IMR-90 (cell line): ENCODE measurements around the gene PRSS50. TPM values are rescaled to one million over a fixed set of nuclear protein-coding genes. Genes with fewer than 3 reads are reported as not detected.

ENCODE experiments used
- ATAC-seq: fragments of 200-7000 bp; cut with Tn5 transposase; 2 replicates; pipeline ENCODE4 v1.9.1; 2020; ENCODE audit warnings: low read depth, mild to moderate bottlenecking, moderate library complexity
- BruUV-seq: library from RNA; stranded (reverse); fragments of 400-500 nt; replicated peaks from 2 replicates; lab custom pipeline; 2021; lab: Mats Ljungman, UMichigan
- CTCF ChIA-PET: fragments of 300-600 bp; formaldehyde crosslinking; extraction: SDS; loops from one replicate; lab custom pipeline; 2021; ENCODE audit warnings: antibody characterized with exemption; lab: Yijun Ruan, JAX
- POLR2A ChIA-PET: fragments of 300-600 bp; sonication (Branson Sonifier 250); formaldehyde crosslinking; loops from one replicate; lab custom pipeline; 2022; ENCODE audit warnings: antibody characterized with exemption; ENCODE audit not compliant: unreplicated experiment; lab: Charles Lee
- DNase-seq: peaks from one replicate; pipeline ENCODE4 v3.0.0; 2013
- H2AFZ ChIP-seq: replicated peaks from 2 replicates; pipeline ENCODE3; 2013; ENCODE audit warnings: low read length, mild to moderate bottlenecking; ENCODE audit not compliant: poor library complexity
- H2AK5ac ChIP-seq: 2 replicates; pipeline ENCODE4 v1.6.1; 2013; ENCODE audit warnings: low read depth, low read length, inconsistent platforms
- H2AK9ac ChIP-seq: replicated peaks from 2 replicates; pipeline ENCODE3; 2013; ENCODE audit warnings: mild to moderate bottlenecking, low read depth, low read length, moderate library complexity; ENCODE audit not compliant: poor library complexity
- H2BK120ac ChIP-seq: 2 replicates; pipeline ENCODE4 v1.6.1; 2013; ENCODE audit warnings: low read depth, low read length, inconsistent platforms
- H2BK15ac ChIP-seq: 3 replicates; pipeline ENCODE4 v1.6.1; 2013; ENCODE audit warnings: low read depth, low read length, inconsistent platforms
- H2BK20ac ChIP-seq: 2 replicates; pipeline ENCODE4 v1.6.1; 2013; ENCODE audit warnings: low read depth, mild to moderate bottlenecking, inconsistent platforms, low read length, moderate library complexity
- H2BK5ac ChIP-seq: 2 replicates; pipeline ENCODE4 v1.6.1; 2013; ENCODE audit warnings: mild to moderate bottlenecking, low read depth, low read length, inconsistent platforms; ENCODE audit not compliant: poor library complexity, severe bottlenecking
- H3K14ac ChIP-seq: replicated peaks from 2 replicates; pipeline ENCODE4 v1.6.1; 2013; ENCODE audit warnings: low read depth, low read length, inconsistent platforms
- H3K18ac ChIP-seq: 2 replicates; pipeline ENCODE4 v1.6.1; 2013; ENCODE audit warnings: low read depth, low read length, control low read depth
- H3K23ac ChIP-seq: 2 replicates; pipeline ENCODE4 v1.6.1; 2013; ENCODE audit warnings: low read depth, low read length, inconsistent platforms
- H3K27ac ChIP-seq: 2 replicates; pipeline ENCODE4 v1.5.1; 2013; ENCODE audit warnings: mild to moderate bottlenecking, control low read depth, low read length; ENCODE audit not compliant: insufficient read depth
- H3K27me3 ChIP-seq: 2 replicates; pipeline ENCODE4 v1.6.1; 2013; ENCODE audit warnings: low read length; ENCODE audit not compliant: control insufficient read depth, insufficient read depth
- H3K36me3 ChIP-seq: 2 replicates; pipeline ENCODE4 v1.6.1; 2013; ENCODE audit warnings: low read length, mixed read lengths; ENCODE audit not compliant: control insufficient read depth, insufficient read depth
- H3K4ac ChIP-seq: 2 replicates; pipeline ENCODE4 v1.6.1; 2013; ENCODE audit warnings: low read depth, low read length, inconsistent platforms
- H3K4me1 ChIP-seq: 2 replicates; pipeline ENCODE4 v1.6.1; 2013; ENCODE audit warnings: low read length, mixed read lengths; ENCODE audit not compliant: control insufficient read depth, insufficient read depth
- H3K4me2 ChIP-seq: 2 replicates; pipeline ENCODE4 v1.6.1; 2013; ENCODE audit warnings: low read depth, mild to moderate bottlenecking, control low read depth, low read length, moderate library complexity
- H3K4me3 ChIP-seq: 2 replicates; pipeline ENCODE4 v1.5.1; 2013; ENCODE audit warnings: low read depth, mild to moderate bottlenecking, control low read depth, low read length, moderate library complexity; ENCODE audit not compliant: insufficient read depth
- H3K56ac ChIP-seq: 2 replicates; pipeline ENCODE4 v1.6.1; 2013; ENCODE audit warnings: low read length, inconsistent platforms; ENCODE audit not compliant: insufficient read depth; ENCODE audit errors: extremely low read depth
- H3K79me1 ChIP-seq, 2 experiments: 2 replicates each; pipeline ENCODE4 v1.6.1; 2013; ENCODE audit warnings: low read length in 2 of 2, inconsistent platforms in 1 of 2, low read depth in 1 of 2
- H3K9ac ChIP-seq: 2 replicates; pipeline ENCODE4 v1.6.1; 2013; ENCODE audit warnings: low read depth, low read length, control low read depth
- H3K9me1 ChIP-seq: 2 replicates; pipeline ENCODE4 v1.6.1; 2013; ENCODE audit warnings: low read length, inconsistent platforms; ENCODE audit not compliant: insufficient read depth
- H3K9me3 ChIP-seq: 2 replicates; pipeline ENCODE4 v1.6.1; 2013; ENCODE audit warnings: low read length; ENCODE audit not compliant: control insufficient read depth, insufficient read depth
- H4K20me1 ChIP-seq: 2 replicates; pipeline ENCODE4 v1.6.1; 2013; ENCODE audit warnings: low read length, inconsistent platforms; ENCODE audit not compliant: insufficient read depth
- H4K5ac ChIP-seq: 2 replicates; pipeline ENCODE4 v1.6.1; 2013; ENCODE audit warnings: mild to moderate bottlenecking, low read depth, low read length, control low read depth
- H4K8ac ChIP-seq, 2 experiments: 2 replicates each; pipeline ENCODE4 v1.6.1; 2013; ENCODE audit warnings: low read depth in 2 of 2, low read length in 2 of 2, control low read depth in 1 of 2, inconsistent platforms in 1 of 2
- H4K91ac ChIP-seq: 2 replicates; pipeline ENCODE4 v1.6.1; 2013; ENCODE audit warnings: low read depth, low read length, inconsistent platforms; ENCODE audit not compliant: insufficient read depth
- BHLHE40 ChIP-seq: fragments of 150-350 bp; IDR thresholded peaks from 2 replicates; pipeline ENCODE4 v1.6.1; 2016; ENCODE audit warnings: mild to moderate bottlenecking, low read depth, low read length
- CEBPB ChIP-seq: IDR thresholded peaks from 2 replicates; pipeline ENCODE4 v1.6.1; 2012; ENCODE audit warnings: low read depth, low read length, improper control_type of control experiment
- CHD1 ChIP-seq: IDR thresholded peaks from 2 replicates; pipeline ENCODE4 v1.6.1; 2012; ENCODE audit warnings: low read depth, low read length, improper control_type of control experiment
- ELK1 ChIP-seq: fragments of 150-350 bp; IDR thresholded peaks from 2 replicates; pipeline ENCODE4 v1.6.1; 2016; ENCODE audit warnings: low read depth, mild to moderate bottlenecking, low read length, moderate library complexity, borderline replicate concordance
- MAZ ChIP-seq: IDR thresholded peaks from 2 replicates; pipeline ENCODE4 v1.6.1; 2012; ENCODE audit warnings: low read depth, mild to moderate bottlenecking, low read length, improper control_type of control experiment, moderate library complexity, borderline replicate concordance
- MXI1 ChIP-seq: IDR thresholded peaks from 2 replicates; pipeline ENCODE4 v1.6.1; 2012; ENCODE audit warnings: low read depth, mild to moderate bottlenecking, low read length, moderate library complexity, borderline replicate concordance
- RAD21 ChIP-seq: IDR thresholded peaks from 2 replicates; pipeline ENCODE4 v1.6.1; 2012; ENCODE audit warnings: low read length, improper control_type of control experiment
- RFX5 ChIP-seq: IDR thresholded peaks from 2 replicates; pipeline ENCODE4 v1.8.0; 2012; ENCODE audit warnings: low read depth, mild to moderate bottlenecking, low read length, moderate library complexity
- SMC3 ChIP-seq: fragments of 150-350 bp; IDR thresholded peaks from 2 replicates; pipeline ENCODE4 v1.6.1; 2016; ENCODE audit warnings: low read depth, mild to moderate bottlenecking, antibody characterized with exemption, low read length, moderate library complexity
- USF2 ChIP-seq: fragments of 150-350 bp; IDR thresholded peaks from 2 replicates; pipeline ENCODE4 v1.6.1; 2017; ENCODE audit warnings: mild to moderate bottlenecking, antibody characterized with exemption, low read length, low read depth
- WGBS, 2 experiments: methylation state at CpG; one replicate each; pipeline versions ENCODE4 v1.1.5 to v1.1.7; 2013; ENCODE audit warnings: missing lambda C conversion rate in 2 of 2; ENCODE audit not compliant: insufficient read length in 1 of 2; ENCODE audit errors: extremely low coverage in 2 of 2; 5-methylcytosine and 5-hydroxymethylcytosine counted together
- dilution Hi-C: fragments of 300-500 bp; cut with HindIII; formaldehyde crosslinking; loops from one replicate; pipeline ENCODE4 v1.14.3; 2018; ENCODE audit warnings: low sequenced_read_pairs; ENCODE audit not compliant: unreplicated experiment
- in situ Hi-C: fragments of 300-500 bp; cut with MboI; formaldehyde crosslinking; loops from 3 replicates; pipeline ENCODE4 v1.14.3; 2019; ENCODE audit warnings: low sequenced_read_pairs, inconsistent platforms, mixed read lengths
- intact Hi-C: fragments of 100-400 bp; cut with micrococcal nuclease; formaldehyde crosslinking; loops from 2 replicates; pipeline ENCODE4 v1.10.0; 2022
- polyA plus RNA-seq, 3 experiments: library from polyadenylated mRNA; depleted of rRNA; stranded (reverse); fragments of >200 nt; gene quantifications; 2 replicates each; pipeline ENCODE4 v1.2.3, GENCODE V29; 2012; ENCODE audit warnings: low replicate concordance in 1 of 3
- total RNA-seq: library from RNA; depleted of rRNA; stranded (reverse); fragments of >200 nt; gene quantifications from 2 replicates; pipeline ENCODE4 v1.2.3, GENCODE V29; 2012

The PRSS50 gene
- total and polyA plus RNA-seq, 2 of the 4 experiments (the other 2 are of a cell fraction) = not detected

GRCh38 chr3:46749129-46749528, 31.5 kb upstream of the PRSS50 start:
- Histone ChIP-seq H3K18ac (no peak overlapping the region), H3K27ac (no peak overlapping the region), H2AK5ac (no peak overlapping the region), H3K56ac (no peak overlapping the region), H3K14ac (no peak overlapping the region), H4K20me1 (no peaks in the 10 kb centered on the region), H4K91ac (no peak overlapping the region), H3K27me3 (peaks cover 52% of the 10 kb centered on the region), H2BK15ac (no peak overlapping the region), H2AK9ac (no peak overlapping the region), H3K23ac (no peak overlapping the region), H2BK5ac (no peak overlapping the region), H3K4ac (no peak overlapping the region), H4K8ac (no peak overlapping the region), H3K4me3 (no peak overlapping the region), H3K9me3 (no peaks in the 10 kb centered on the region), H3K79me1 (no peaks in the 10 kb centered on the region), H3K9ac (no peak overlapping the region), H3K9me1 (no peaks in the 10 kb centered on the region), H3K4me1 (no peaks in the 10 kb centered on the region), H3K36me3 (no peaks in the 10 kb centered on the region), H4K5ac (no peak overlapping the region), H3K4me2 (no peak overlapping the region), H2BK20ac (no peak overlapping the region), H2BK120ac (no peak overlapping the region), H2AFZ (no peak overlapping the region)
- BruUV-seq = no TSS peak
- in situ Hi-C loops (no loop called here), dilution Hi-C loops (no loop called here), intact Hi-C loops (loop anchor here (5.0 kb wide), 1 partner anchor 448 kb away; no protein-coding TSS in a partner anchor)
- 50% methylated on average over 2 of the region's 4 CpGs; no CpG with 5 or more reads in 1 of the 2 experiments for WGBS, 2 experiments
- ATAC-seq (no peak), DNase-seq (no peak)
- ChIA-PET CTCF (no interaction called here), POLR2A (no interaction called here)
- TF ChIP-seq RAD21 (no peak), CHD1 (no peak), MXI1 (no peak), USF2 (no peak), RFX5 (no peak), SMC3 (no peak), BHLHE40 (no peak), CEBPB (no peak), ELK1 (no peak), MAZ (no peak)
